ENCODE data around the gene AP2A2. TPM values are rescaled to one million over a fixed set of nuclear protein-coding genes. Genes with fewer than 3 reads are reported as not detected.
A peak's percentile ranks its signal among the peaks of the same experiment; 100 is the strongest.

Gene AP2A2
- total RNA-seq, 1 experiment from 2014 or later, result 36.1 TPM

- no peaks in the 10 kb centered on the region for H3K27me3 ChIP-seq (ENCODE audit: control insufficient read depth, insufficient read depth, low read length)
- H3K36me3 ChIP-seq (replicated peaks; ENCODE audit: control insufficient read depth, insufficient read depth, low read length), result no peaks in the 10 kb centered on the region; the same call in 1 of the 2 replicates
- H3K4me3 ChIP-seq (ENCODE audit: insufficient read depth, low read depth, low read length), result peak overlapping the region; percentile 84
- peak; percentile 77 for DNase-seq
Observed at GRCh38 chr11:910044-910588, 15.6 kb upstream of the AP2A2 start.

GRCh38 chr11:910589-911030 lies 15.1 kb upstream of the AP2A2 start, which contains the start of gene CHID1:
TSS of gene CHID1 (minus strand) at chr11:910810. CDS start at chr11:904816, 5,994 bp downstream.
- peak within 1 kb of the TSS; percentile 84 for H3K4me3 ChIP-seq (ENCODE audit: insufficient read depth, low read depth, low read length)
- no peaks in the 10 kb centered on the region; the same call in 1 of the 2 replicates for H3K36me3 ChIP-seq (replicated peaks; ENCODE audit: control insufficient read depth, insufficient read depth, low read length)
- no peaks in the 10 kb centered on the region for H3K27me3 ChIP-seq (ENCODE audit: control insufficient read depth, insufficient read depth, low read length)
- DNase-seq, result peak; percentile 100

- Histone ChIP-seq H3K27me3 (ENCODE audit: control insufficient read depth, insufficient read depth, low read length) (no peaks in the 10 kb centered on the region), H3K4me3 (ENCODE audit: insufficient read depth, low read depth, low read length) (peak overlapping the region; percentile 72), H3K36me3 (replicated peaks; ENCODE audit: control insufficient read depth, insufficient read depth, low read length) (no peaks in the 10 kb centered on the region; the same call in 1 of the 2 replicates)
- DNase-seq, result peak; percentile 91
Observed at GRCh38 chr11:911031-911889, 14.4 kb upstream of the AP2A2 start.

GRCh38 chr11:911890-912219 lies 13.8 kb upstream of the AP2A2 start:
- no peak for DNase-seq
- Histone ChIP-seq H3K27me3 (ENCODE audit: control insufficient read depth, insufficient read depth, low read length) (no peaks in the 10 kb centered on the region), H3K4me3 (ENCODE audit: insufficient read depth, low read depth, low read length) (no peak overlapping the region), H3K36me3 (replicated peaks; ENCODE audit: control insufficient read depth, insufficient read depth, low read length) (no peaks in the 10 kb centered on the region; the same call in 1 of the 2 replicates)

GRCh38 chr11:912266-912665 lies 13.4 kb upstream of the AP2A2 start:
- peak; percentile 44 for DNase-seq
- H3K36me3 ChIP-seq (replicated peaks; ENCODE audit: control insufficient read depth, insufficient read depth, low read length), result no peaks in the 10 kb centered on the region; the same call in 1 of the 2 replicates
- H3K27me3 ChIP-seq (ENCODE audit: control insufficient read depth, insufficient read depth, low read length), result no peaks in the 10 kb centered on the region
- no peak overlapping the region for H3K4me3 ChIP-seq (ENCODE audit: insufficient read depth, low read depth, low read length)

- Histone ChIP-seq H3K27me3 (ENCODE audit: control insufficient read depth, insufficient read depth, low read length) (no peaks in the 10 kb centered on the region), H3K4me3 (ENCODE audit: insufficient read depth, low read depth, low read length) (no peak overlapping the region), H3K36me3 (replicated peaks; ENCODE audit: control insufficient read depth, insufficient read depth, low read length) (no peaks in the 10 kb centered on the region; the same call in 1 of the 2 replicates)
- DNase-seq, result no peak
Observed at GRCh38 chr11:913043-913442, 12.6 kb upstream of the AP2A2 start.

GRCh38 chr11:914204-914603 lies 11.5 kb upstream of the AP2A2 start:
- DNase-seq, result peak; percentile 48
- Histone ChIP-seq H3K4me3 (ENCODE audit: insufficient read depth, low read depth, low read length) (no peak overlapping the region), H3K27me3 (ENCODE audit: control insufficient read depth, insufficient read depth, low read length) (no peaks in the 10 kb centered on the region), H3K36me3 (replicated peaks; ENCODE audit: control insufficient read depth, insufficient read depth, low read length) (no peaks in the 10 kb centered on the region; the same call in 1 of the 2 replicates)

- DNase-seq, result peak; percentile 51
- no peaks in the 10 kb centered on the region for H3K36me3 ChIP-seq (replicated peaks; ENCODE audit: control insufficient read depth, insufficient read depth, low read length)
- H3K4me3 ChIP-seq (ENCODE audit: insufficient read depth, low read depth, low read length), result no peak overlapping the region
- no peaks in the 10 kb centered on the region for H3K27me3 ChIP-seq (ENCODE audit: control insufficient read depth, insufficient read depth, low read length)
Observed at GRCh38 chr11:914747-915501, 10.7 kb upstream of the AP2A2 start.

GRCh38 chr11:917426-917825 lies 8.2 kb upstream of the AP2A2 start:
- no peak overlapping the region for H3K4me3 ChIP-seq (ENCODE audit: insufficient read depth, low read depth, low read length)
- no peaks in the 10 kb centered on the region for H3K27me3 ChIP-seq (ENCODE audit: control insufficient read depth, insufficient read depth, low read length)
- DNase-seq, result no peak
- H3K36me3 ChIP-seq (replicated peaks; ENCODE audit: control insufficient read depth, insufficient read depth, low read length), result no peaks in the 10 kb centered on the region

- Histone ChIP-seq H3K4me3 (ENCODE audit: insufficient read depth, low read depth, low read length) (no peak overlapping the region), H3K36me3 (replicated peaks; ENCODE audit: control insufficient read depth, insufficient read depth, low read length) (no peaks in the 10 kb centered on the region; the same call in 1 of the 2 replicates), H3K27me3 (ENCODE audit: control insufficient read depth, insufficient read depth, low read length) (no peaks in the 10 kb centered on the region)
- peak; percentile 54 for DNase-seq
Observed at GRCh38 chr11:921921-922678, 3.6 kb upstream of the AP2A2 start.

- no peaks in the 10 kb centered on the region for H3K27me3 ChIP-seq (ENCODE audit: control insufficient read depth, insufficient read depth, low read length)
Observed at GRCh38 chr11:923691-924405, 1.8 kb upstream of the AP2A2 start.

GRCh38 chr11:924406-925157 lies 1.1 kb upstream of the AP2A2 start:
- DNase-seq, result peak; percentile 58
- Histone ChIP-seq H3K27me3 (ENCODE audit: control insufficient read depth, insufficient read depth, low read length) (no peaks in the 10 kb centered on the region), H3K36me3 (replicated peaks; ENCODE audit: control insufficient read depth, insufficient read depth, low read length) (no peaks in the 10 kb centered on the region; the same call in 1 of the 2 replicates), H3K4me3 (ENCODE audit: insufficient read depth, low read depth, low read length) (no peak overlapping the region)

More at GRCh38 chr11:923691-924405, 1.8 kb upstream of the AP2A2 start:
- no peak for DNase-seq
- no peaks in the 10 kb centered on the region; the same call in 1 of the 2 replicates for H3K36me3 ChIP-seq (replicated peaks; ENCODE audit: control insufficient read depth, insufficient read depth, low read length)
- H3K4me3 ChIP-seq (ENCODE audit: insufficient read depth, low read depth, low read length), result no peak overlapping the region

- peak; percentile 75 for DNase-seq
- H3K4me3 ChIP-seq (ENCODE audit: insufficient read depth, low read depth, low read length), result peak overlapping the region; percentile 34
- H3K27me3 ChIP-seq (ENCODE audit: control insufficient read depth, insufficient read depth, low read length), result no peaks in the 10 kb centered on the region
- H3K36me3 ChIP-seq (replicated peaks; ENCODE audit: control insufficient read depth, insufficient read depth, low read length), result no peaks in the 10 kb centered on the region; the same call in 1 of the 2 replicates
Observed at GRCh38 chr11:925158-925495, 543 bp upstream of the AP2A2 start.

Data from H7 (cell line).